ENCODE data around the gene SLCO1A2.
"Not testable (repeated sequence)": the region's sequence is repeated elsewhere in the genome, so short reads cannot be mapped to it uniquely, and the experiment has no call there.

Gene SLCO1A2
- total RNA-seq, result 0 to 0.04 reads per million in 2 donors

GRCh38 chr12:21334771-21335325, at the start of gene SLCO1A2:
SLCO1A2 (minus strand) TSS chr12:21334917; CDS start chr12:21334647, 270 bp downstream.
- DNase-seq, result no peak

GRCh38 chr12:21384261-21384660, 49.5 kb upstream of the SLCO1A2 start:
- DNase-seq, result no peak

GRCh38 chr12:21381320-21381719, 46.6 kb upstream of the SLCO1A2 start:
- DNase-seq, result not testable (repeated sequence)

GRCh38 chr12:21379218-21379617, 44.5 kb upstream of the SLCO1A2 start:
- DNase-seq, result no peak

- DNase-seq, result no peak
Measured at GRCh38 chr12:21372602-21373001, 37.9 kb upstream of the SLCO1A2 start, which contains the start of gene IAPP. IAPP (plus strand) TSS chr12:21372902; CDS start chr12:21373352, 450 bp downstream.

- no peak for DNase-seq
Measured at GRCh38 chr12:21370845-21371449, 36.2 kb upstream of the SLCO1A2 start.

GRCh38 chr12:21369141-21369980, 34.6 kb upstream of the SLCO1A2 start:
- DNase-seq, result no peak

- not testable (repeated sequence) for DNase-seq
Measured at GRCh38 chr12:21360632-21361031, 25.9 kb upstream of the SLCO1A2 start.

- DNase-seq, result no peak
Measured at GRCh38 chr12:21354641-21355040, 19.9 kb upstream of the SLCO1A2 start.

- no peak for DNase-seq
Measured at GRCh38 chr12:21353948-21354347, 19.2 kb upstream of the SLCO1A2 start.

- DNase-seq, result no peak
Measured at GRCh38 chr12:21353487-21353886, 18.8 kb upstream of the SLCO1A2 start.

- no peak for DNase-seq
Measured at GRCh38 chr12:21350975-21351374, 16.3 kb upstream of the SLCO1A2 start.

- no peak for DNase-seq
Measured at GRCh38 chr12:21346542-21347205, 12.0 kb upstream of the SLCO1A2 start.

- no peak for DNase-seq
Measured at GRCh38 chr12:21343636-21344035, 8.9 kb upstream of the SLCO1A2 start.

- DNase-seq, result no peak
Measured at GRCh38 chr12:21341769-21342168, 7.1 kb upstream of the SLCO1A2 start.

GRCh38 chr12:21340403-21340802, 5.7 kb upstream of the SLCO1A2 start:
- no peak for DNase-seq

GRCh38 chr12:21339921-21340320, 5.2 kb upstream of the SLCO1A2 start:
- no peak for DNase-seq

- no peak for DNase-seq
Measured at GRCh38 chr12:21337959-21338744, 3.4 kb upstream of the SLCO1A2 start.

- no peak for DNase-seq
Measured at GRCh38 chr12:21337453-21337852, 2.7 kb upstream of the SLCO1A2 start.

- no peak for DNase-seq
Measured at GRCh38 chr12:21336656-21337055, 1.9 kb upstream of the SLCO1A2 start.

- DNase-seq, result no peak
Measured at GRCh38 chr12:21330682-21331253, 3.9 kb downstream of the SLCO1A2 start.

GRCh38 chr12:21328578-21328977, 6.1 kb downstream of the SLCO1A2 start:
- no peak for DNase-seq

Data from activated gamma-delta T cell (primary cell).